ENCODE measurements around the gene DOK6. TPM values are rescaled to one million over a fixed set of nuclear protein-coding genes. Genes with fewer than 3 reads are reported as not detected.

DOK6 gene
- total RNA-seq, 1 donor from 2014 or later: 8.9 TPM

DNA sequence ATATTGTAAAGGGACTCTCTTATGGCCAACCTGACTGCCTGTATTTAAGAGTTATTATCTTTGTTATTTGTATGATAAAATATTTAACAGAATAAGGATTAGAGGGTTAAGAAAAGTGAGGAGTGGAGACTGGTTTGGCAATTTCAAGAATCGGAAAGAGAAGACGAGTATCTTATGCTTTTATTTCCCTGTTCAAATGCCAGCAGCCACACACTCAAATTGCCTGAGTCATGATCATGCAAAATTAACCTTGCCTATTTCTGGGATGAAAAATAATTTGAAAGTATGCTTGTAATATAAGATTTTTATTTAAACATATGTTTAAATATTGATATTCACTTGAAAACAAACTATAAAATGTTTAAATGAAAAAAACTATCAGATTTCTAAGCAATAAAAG lies 358.4 kb downstream of the DOK6 start:
- Mint-ChIP-seq H3K27ac (ENCODE audit: unreplicated experiment) (no peak overlapping the region), H3K4me1 (ENCODE audit: low read depth) (peaks cover 15% of the 10 kb centered on the region), H3K4me3 (ENCODE audit: unreplicated experiment) (no peak overlapping the region), H3K36me3 (ENCODE audit: low read depth) (peaks cover 2% of the 10 kb centered on the region), H3K9me3 (ENCODE audit: low read depth) (peaks cover 3% of the 10 kb centered on the region), H3K27me3 (ENCODE audit: low read depth) (no peaks in the 10 kb centered on the region)
- TF ChIP-seq, protein P1, sequence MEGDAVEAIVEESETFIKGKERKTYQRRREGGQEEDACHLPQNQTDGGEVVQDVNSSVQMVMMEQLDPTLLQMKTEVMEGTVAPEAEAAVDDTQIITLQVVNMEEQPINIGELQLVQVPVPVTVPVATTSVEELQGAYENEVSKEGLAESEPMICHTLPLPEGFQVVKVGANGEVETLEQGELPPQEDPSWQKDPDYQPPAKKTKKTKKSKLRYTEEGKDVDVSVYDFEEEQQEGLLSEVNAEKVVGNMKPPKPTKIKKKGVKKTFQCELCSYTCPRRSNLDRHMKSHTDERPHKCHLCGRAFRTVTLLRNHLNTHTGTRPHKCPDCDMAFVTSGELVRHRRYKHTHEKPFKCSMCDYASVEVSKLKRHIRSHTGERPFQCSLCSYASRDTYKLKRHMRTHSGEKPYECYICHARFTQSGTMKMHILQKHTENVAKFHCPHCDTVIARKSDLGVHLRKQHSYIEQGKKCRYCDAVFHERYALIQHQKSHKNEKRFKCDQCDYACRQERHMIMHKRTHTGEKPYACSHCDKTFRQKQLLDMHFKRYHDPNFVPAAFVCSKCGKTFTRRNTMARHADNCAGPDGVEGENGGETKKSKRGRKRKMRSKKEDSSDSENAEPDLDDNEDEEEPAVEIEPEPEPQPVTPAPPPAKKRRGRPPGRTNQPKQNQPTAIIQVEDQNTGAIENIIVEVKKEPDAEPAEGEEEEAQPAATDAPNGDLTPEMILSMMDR (IDR thresholded peaks at IDR 0.05): no peak
- no peak for DNase-seq (ENCODE audit: low spot score)

- H3K27ac Mint-ChIP-seq (ENCODE audit: unreplicated experiment): no peak overlapping the region
- H3K36me3 Mint-ChIP-seq (ENCODE audit: low read depth): no peaks in the 10 kb centered on the region
- no peak overlapping the region for H3K4me3 Mint-ChIP-seq (ENCODE audit: unreplicated experiment)
- peaks cover 9% of the 10 kb centered on the region for H3K4me1 Mint-ChIP-seq (ENCODE audit: low read depth)
- TF ChIP-seq, protein P1 (IDR thresholded peaks at IDR 0.05): no peak
- no peaks in the 10 kb centered on the region for H3K9me3 Mint-ChIP-seq (ENCODE audit: low read depth)
- DNase-seq (ENCODE audit: low spot score): no peak
- H3K27me3 Mint-ChIP-seq (ENCODE audit: low read depth): no peaks in the 10 kb centered on the region
Measured at GRCh38 chr18:69763002-69763401, 362.3 kb downstream of the DOK6 start.

- TF ChIP-seq, protein P1 (IDR thresholded peaks at IDR 0.05): no peak
- Mint-ChIP-seq H3K36me3 (ENCODE audit: low read depth) (no peaks in the 10 kb centered on the region), H3K27ac (ENCODE audit: unreplicated experiment) (no peak overlapping the region), H3K4me1 (ENCODE audit: low read depth) (peaks cover 1% of the 10 kb centered on the region), H3K27me3 (ENCODE audit: low read depth) (no peaks in the 10 kb centered on the region), H3K9me3 (ENCODE audit: low read depth) (no peaks in the 10 kb centered on the region), H3K4me3 (ENCODE audit: unreplicated experiment) (no peak overlapping the region)
- DNase-seq (ENCODE audit: low spot score): no peak
Measured at GRCh38 chr18:69763821-69764220, 363.1 kb downstream of the DOK6 start.

DNA sequence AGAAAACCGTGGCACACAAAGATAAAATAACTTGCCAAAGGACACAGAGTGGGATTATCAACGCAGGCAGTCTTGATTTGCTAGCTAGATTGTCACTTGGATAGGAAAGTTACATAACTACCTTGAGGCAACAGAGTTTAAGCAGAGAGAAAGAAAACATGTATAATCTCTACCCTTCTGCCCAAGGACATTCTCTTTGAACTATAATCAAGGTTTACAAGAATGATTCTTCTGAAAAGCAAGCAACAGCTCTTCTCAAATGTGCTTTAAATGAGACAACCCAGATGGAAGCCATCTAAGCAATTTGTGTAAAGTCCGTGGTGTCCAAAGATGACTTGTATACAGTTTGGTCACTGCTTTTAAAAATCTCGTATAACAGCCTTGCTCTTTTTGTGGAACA lies 369.6 kb downstream of the DOK6 start:
- Mint-ChIP-seq H3K27me3 (ENCODE audit: low read depth) (no peaks in the 10 kb centered on the region), H3K9me3 (ENCODE audit: low read depth) (peaks cover 6% of the 10 kb centered on the region), H3K4me1 (ENCODE audit: low read depth) (no peaks in the 10 kb centered on the region), H3K36me3 (ENCODE audit: low read depth) (no peaks in the 10 kb centered on the region), H3K27ac (ENCODE audit: unreplicated experiment) (no peak overlapping the region), H3K4me3 (ENCODE audit: unreplicated experiment) (no peak overlapping the region)
- TF ChIP-seq, protein P1 (IDR thresholded peaks at IDR 0.05): no peak
- no peak for DNase-seq (ENCODE audit: low spot score)

DNA sequence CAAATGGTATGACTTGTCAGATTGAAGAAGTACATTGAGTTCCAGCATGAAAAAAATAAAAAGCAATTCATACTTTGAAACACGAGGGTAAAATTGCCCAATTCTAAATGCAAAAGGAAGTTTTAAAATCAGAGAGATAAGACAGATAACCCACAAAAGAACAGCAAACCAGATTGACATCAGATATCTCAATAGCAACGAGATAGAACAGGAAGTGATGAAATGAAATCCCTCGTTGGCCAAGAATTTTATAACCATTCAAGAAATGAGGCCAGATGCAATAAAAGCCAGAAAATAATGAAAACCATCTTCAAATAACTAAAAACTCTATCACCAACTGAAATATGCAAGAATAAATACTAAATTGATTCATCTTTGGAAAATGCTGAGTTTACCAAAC lies 374.1 kb downstream of the DOK6 start:
- Mint-ChIP-seq H3K4me1 (ENCODE audit: low read depth) (no peaks in the 10 kb centered on the region), H3K9me3 (ENCODE audit: low read depth) (peaks cover 6% of the 10 kb centered on the region), H3K27me3 (ENCODE audit: low read depth) (no peaks in the 10 kb centered on the region), H3K4me3 (ENCODE audit: unreplicated experiment) (no peak overlapping the region), H3K27ac (ENCODE audit: unreplicated experiment) (no peak overlapping the region), H3K36me3 (ENCODE audit: low read depth) (no peaks in the 10 kb centered on the region)
- no peak for DNase-seq (ENCODE audit: low spot score)
- TF ChIP-seq, protein P1 (IDR thresholded peaks at IDR 0.05): no peak

Measured in chondrocyte (in vitro differentiated cells).